ENCODE results near the gene DNAH1.
"Not testable (repeated sequence)": the region's sequence is repeated elsewhere in the genome, so short reads cannot be mapped to it uniquely, and the experiment has no call there.

Gene DNAH1

GRCh38 chr3:52315977-52316764 is at the start of gene DNAH1:
Gene DNAH1 (plus strand): TSS chr3:52316319. CDS start chr3:52322443, 6,124 bp downstream.
- DNase-seq (ENCODE audit: low read depth in 3 of 3, low spot score in 1 of 3) = no peak

- DNase-seq (ENCODE audit: low read depth in 3 of 3, low spot score in 1 of 3) = no peak
These were observed 48.1 kb upstream of the DNAH1 start for GRCh38 chr3:52268036-52268435.

GRCh38 chr3:52269776-52270175 is 46.3 kb upstream of the DNAH1 start:
- no peak for DNase-seq (ENCODE audit: low read depth in 3 of 3, low spot score in 1 of 3)

- no peak for DNase-seq (ENCODE audit: low read depth in 3 of 3, low spot score in 1 of 3)
These were observed 45.8 kb upstream of the DNAH1 start for GRCh38 chr3:52270252-52270754.

- not testable (repeated sequence) for DNase-seq (ENCODE audit: low read depth in 3 of 3, low spot score in 1 of 3)
These were observed 43.9 kb upstream of the DNAH1 start for GRCh38 chr3:52272172-52272571.

- no peak for DNase-seq (ENCODE audit: low read depth in 3 of 3, low spot score in 1 of 3)
These were observed 43.3 kb upstream of the DNAH1 start for GRCh38 chr3:52272831-52273230.

GRCh38 chr3:52274781-52275180 is 41.3 kb upstream of the DNAH1 start:
- not testable (repeated sequence) for DNase-seq (ENCODE audit: low read depth in 3 of 3, low spot score in 1 of 3)

- DNase-seq (ENCODE audit: low read depth in 3 of 3, low spot score in 1 of 3) = peak; percentile 26 to 63 (median 38)
These were observed 38.8 kb upstream of the DNAH1 start for GRCh38 chr3:52277071-52277964.

GRCh38 chr3:52277972-52278509 is 38.1 kb upstream of the DNAH1 start:
- DNase-seq (ENCODE audit: low read depth in 3 of 3, low spot score in 1 of 3) = peak in 1 of 3 donors; percentile 55

- peak; percentile 88 to 99 (median 94) for DNase-seq (ENCODE audit: low read depth in 3 of 3, low spot score in 1 of 3)
These were observed 37.5 kb upstream of the DNAH1 start, which contains the start of gene WDR82 for GRCh38 chr3:52278510-52279069. Gene WDR82 (minus strand): TSS chr3:52278649. CDS start chr3:52278361, 288 bp downstream.

GRCh38 chr3:52279596-52279995 is 36.5 kb upstream of the DNAH1 start:
- DNase-seq (ENCODE audit: low read depth in 3 of 3, low spot score in 1 of 3) = no peak

- no peak for DNase-seq (ENCODE audit: low read depth in 3 of 3, low spot score in 1 of 3)
These were observed 36.1 kb upstream of the DNAH1 start for GRCh38 chr3:52280050-52280461.

GRCh38 chr3:52281981-52282801 is 33.9 kb upstream of the DNAH1 start:
- DNase-seq (ENCODE audit: low read depth in 3 of 3, low spot score in 1 of 3) = no peak

GRCh38 chr3:52283306-52283705 is 32.8 kb upstream of the DNAH1 start:
- DNase-seq (ENCODE audit: low read depth in 3 of 3, low spot score in 1 of 3) = no peak

- DNase-seq (ENCODE audit: low read depth in 3 of 3, low spot score in 1 of 3) = not testable (repeated sequence)
These were observed 32.1 kb upstream of the DNAH1 start for GRCh38 chr3:52284051-52284450.

GRCh38 chr3:52286777-52287110 is 29.4 kb upstream of the DNAH1 start:
- no peak for DNase-seq (ENCODE audit: low read depth in 3 of 3, low spot score in 1 of 3)

GRCh38 chr3:52288674-52289073 is 27.4 kb upstream of the DNAH1 start:
- DNase-seq (ENCODE audit: low read depth in 3 of 3, low spot score in 1 of 3) = no peak

GRCh38 chr3:52289338-52289746 is 26.8 kb upstream of the DNAH1 start:
- no peak for DNase-seq (ENCODE audit: low read depth in 3 of 3, low spot score in 1 of 3)

- DNase-seq (ENCODE audit: low read depth in 3 of 3, low spot score in 1 of 3) = no peak
These were observed 26.1 kb upstream of the DNAH1 start for GRCh38 chr3:52289747-52290595.
